Measurements from ENCODE around the gene CPNE9.

DNA sequence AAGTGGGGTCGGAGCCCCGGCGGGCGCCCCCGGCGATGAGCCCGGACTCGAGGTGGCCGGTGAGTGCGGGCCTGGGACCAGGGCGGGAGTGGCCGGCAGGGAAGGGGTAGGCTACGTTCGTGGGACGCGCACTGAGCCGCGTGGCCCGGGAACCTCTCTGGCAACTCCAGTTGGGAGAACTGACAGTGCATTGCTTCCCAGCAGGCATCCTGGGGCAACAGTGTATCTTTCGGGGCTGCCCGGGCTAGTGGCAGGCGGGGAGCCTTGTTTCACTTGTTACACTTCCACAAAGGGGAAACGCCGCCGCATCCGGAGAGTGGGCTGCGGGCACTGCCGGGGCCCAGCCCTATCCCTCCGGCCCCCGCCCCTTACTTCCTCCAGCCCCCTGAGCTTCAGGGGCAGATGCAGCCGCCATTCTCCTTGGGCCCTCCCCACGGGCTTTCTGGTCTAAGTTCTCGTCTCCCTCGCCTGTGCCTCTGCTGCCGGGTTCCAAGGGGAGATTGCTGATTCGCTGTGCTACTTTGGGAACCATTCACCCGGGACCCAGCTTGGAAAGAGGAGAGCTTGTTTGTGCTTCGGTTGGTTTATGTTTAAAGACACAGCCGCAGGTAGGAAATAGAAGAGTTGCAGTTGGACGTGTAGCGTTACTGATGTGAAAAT is 28.6 kb downstream of the CPNE9 start:
- TF ChIP-seq POLR2A (IDR thresholded peaks at IDR 0.05; ENCODE audit: low read length): no peak
- TF ChIP-seq, protein P1, sequence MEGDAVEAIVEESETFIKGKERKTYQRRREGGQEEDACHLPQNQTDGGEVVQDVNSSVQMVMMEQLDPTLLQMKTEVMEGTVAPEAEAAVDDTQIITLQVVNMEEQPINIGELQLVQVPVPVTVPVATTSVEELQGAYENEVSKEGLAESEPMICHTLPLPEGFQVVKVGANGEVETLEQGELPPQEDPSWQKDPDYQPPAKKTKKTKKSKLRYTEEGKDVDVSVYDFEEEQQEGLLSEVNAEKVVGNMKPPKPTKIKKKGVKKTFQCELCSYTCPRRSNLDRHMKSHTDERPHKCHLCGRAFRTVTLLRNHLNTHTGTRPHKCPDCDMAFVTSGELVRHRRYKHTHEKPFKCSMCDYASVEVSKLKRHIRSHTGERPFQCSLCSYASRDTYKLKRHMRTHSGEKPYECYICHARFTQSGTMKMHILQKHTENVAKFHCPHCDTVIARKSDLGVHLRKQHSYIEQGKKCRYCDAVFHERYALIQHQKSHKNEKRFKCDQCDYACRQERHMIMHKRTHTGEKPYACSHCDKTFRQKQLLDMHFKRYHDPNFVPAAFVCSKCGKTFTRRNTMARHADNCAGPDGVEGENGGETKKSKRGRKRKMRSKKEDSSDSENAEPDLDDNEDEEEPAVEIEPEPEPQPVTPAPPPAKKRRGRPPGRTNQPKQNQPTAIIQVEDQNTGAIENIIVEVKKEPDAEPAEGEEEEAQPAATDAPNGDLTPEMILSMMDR (IDR thresholded peaks at IDR 0.05): no peak
- TF ChIP-seq NPAS2 (CRISPR knock-in tag; IDR thresholded peaks at IDR 0.05; ENCODE audit: borderline replicate concordance): no peak
